BE2C (cell line): ENCODE data around the gene CCDC66.

Experiments
- DNase-seq: peaks from one replicate; pipeline ENCODE4 v3.0.0-alpha.2; 2020
- H3K27me3 ChIP-seq: fragments of 250-450 bp; sonication (Bioruptor Pico); 2 replicates; pipeline ENCODE4 v1.5.1; 2020; ENCODE audit warnings: mild to moderate bottlenecking
- H3K36me3 ChIP-seq: fragments of 250-450 bp; sonication (Bioruptor Pico); 2 replicates; pipeline ENCODE4 v1.5.1; 2020; ENCODE audit warnings: mild to moderate bottlenecking
- H3K4me1 ChIP-seq: fragments of 250-450 bp; sonication (Bioruptor Pico); 2 replicates; pipeline ENCODE4 v1.5.1; 2020
- H3K4me3 ChIP-seq: 2 replicates; pipeline ENCODE4 v1.5.1; 2011; ENCODE audit warnings: low read depth, low read length
- H3K9me3 ChIP-seq: fragments of 250-450 bp; sonication (Bioruptor Pico); 2 replicates; pipeline ENCODE4 v1.5.1; 2020
- TF ChIP-seq, protein P1 (sequence below): IDR thresholded peaks from 2 replicates; pipeline ENCODE4 v1.5.1; 2012; ENCODE audit warnings: mild to moderate bottlenecking, low read depth, low read length

The CCDC66 gene

DNA sequence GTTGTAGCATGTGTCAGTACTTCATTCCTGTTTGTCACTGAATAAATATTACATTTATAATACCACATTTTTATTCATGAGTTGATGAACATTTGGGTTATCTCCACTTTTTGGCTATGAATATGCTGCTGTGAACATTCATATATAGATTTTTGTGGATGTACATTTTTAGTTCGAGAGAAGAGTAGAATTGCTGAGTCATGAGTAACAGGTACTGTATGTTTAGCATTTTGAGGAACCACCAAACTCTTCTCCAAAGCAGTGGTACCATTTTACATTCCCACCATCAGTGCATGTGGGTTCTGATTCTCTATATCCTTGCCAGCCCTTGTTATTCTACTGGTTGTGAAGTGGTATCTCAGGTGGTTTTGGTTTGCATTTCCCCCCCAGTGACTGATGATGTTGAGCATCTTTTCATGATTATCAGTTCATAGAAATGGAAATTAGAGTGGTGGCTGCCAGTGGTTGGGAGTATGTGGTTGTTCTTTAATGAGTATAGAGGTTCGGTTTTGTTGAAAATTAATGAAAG lies 59.6 kb downstream of the CCDC66 start:
- TF ChIP-seq, protein P1, sequence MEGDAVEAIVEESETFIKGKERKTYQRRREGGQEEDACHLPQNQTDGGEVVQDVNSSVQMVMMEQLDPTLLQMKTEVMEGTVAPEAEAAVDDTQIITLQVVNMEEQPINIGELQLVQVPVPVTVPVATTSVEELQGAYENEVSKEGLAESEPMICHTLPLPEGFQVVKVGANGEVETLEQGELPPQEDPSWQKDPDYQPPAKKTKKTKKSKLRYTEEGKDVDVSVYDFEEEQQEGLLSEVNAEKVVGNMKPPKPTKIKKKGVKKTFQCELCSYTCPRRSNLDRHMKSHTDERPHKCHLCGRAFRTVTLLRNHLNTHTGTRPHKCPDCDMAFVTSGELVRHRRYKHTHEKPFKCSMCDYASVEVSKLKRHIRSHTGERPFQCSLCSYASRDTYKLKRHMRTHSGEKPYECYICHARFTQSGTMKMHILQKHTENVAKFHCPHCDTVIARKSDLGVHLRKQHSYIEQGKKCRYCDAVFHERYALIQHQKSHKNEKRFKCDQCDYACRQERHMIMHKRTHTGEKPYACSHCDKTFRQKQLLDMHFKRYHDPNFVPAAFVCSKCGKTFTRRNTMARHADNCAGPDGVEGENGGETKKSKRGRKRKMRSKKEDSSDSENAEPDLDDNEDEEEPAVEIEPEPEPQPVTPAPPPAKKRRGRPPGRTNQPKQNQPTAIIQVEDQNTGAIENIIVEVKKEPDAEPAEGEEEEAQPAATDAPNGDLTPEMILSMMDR: no peak
- Histone ChIP-seq H3K9me3 (no peaks in the 10 kb centered on the region), H3K4me3 (no peak overlapping the region), H3K27me3 (no peaks in the 10 kb centered on the region), H3K4me1 (no peaks in the 10 kb centered on the region), H3K36me3 (peaks cover 18% of the 10 kb centered on the region)
- no peak for DNase-seq

DNA sequence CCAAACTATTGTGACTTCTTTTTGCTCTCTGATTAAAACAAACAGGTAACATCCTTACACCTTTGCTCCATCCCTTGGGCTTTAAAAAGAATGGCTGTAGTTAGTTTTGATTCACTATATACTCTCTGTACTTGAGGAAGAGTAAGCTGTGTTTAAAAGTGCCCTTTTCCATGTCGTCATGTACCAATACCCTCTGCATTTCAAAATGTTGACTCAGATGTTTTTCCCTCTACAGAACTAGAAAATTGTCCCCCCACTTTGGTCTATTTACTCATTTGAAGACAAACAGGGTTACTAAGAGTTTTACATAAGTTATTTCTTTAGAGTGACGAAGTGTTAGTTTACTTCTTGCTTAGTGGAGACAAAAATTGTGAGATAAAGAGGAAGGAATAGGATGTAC lies 63.4 kb downstream of the CCDC66 start:
- no peaks in the 10 kb centered on the region for H3K27me3 ChIP-seq
- TF ChIP-seq, protein P1: no peak
- H3K36me3 ChIP-seq: peaks cover 23% of the 10 kb centered on the region
- H3K4me3 ChIP-seq: no peak overlapping the region
- no peak for DNase-seq
- H3K9me3 ChIP-seq: no peaks in the 10 kb centered on the region
- no peaks in the 10 kb centered on the region for H3K4me1 ChIP-seq

DNA sequence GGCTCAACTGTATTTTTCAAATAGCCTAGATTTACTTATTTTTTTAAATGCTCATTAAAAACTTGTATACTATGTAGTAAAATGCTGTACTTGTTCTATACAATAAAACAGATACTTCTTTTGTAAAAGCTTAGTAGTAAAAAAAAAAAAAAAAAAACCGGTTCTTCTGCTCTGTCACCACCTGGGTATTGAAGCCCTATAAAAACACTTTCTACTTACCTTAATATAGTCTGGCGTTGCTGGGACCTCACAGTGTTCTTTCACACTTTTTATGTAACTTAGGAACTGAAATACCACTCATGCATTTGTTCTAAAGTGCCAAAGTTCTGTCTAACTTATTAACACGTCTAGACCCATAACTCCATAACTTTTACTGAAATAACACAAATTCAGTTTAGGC lies 64.7 kb downstream of the CCDC66 start:
- H3K27me3 ChIP-seq: no peaks in the 10 kb centered on the region
- H3K9me3 ChIP-seq: no peaks in the 10 kb centered on the region
- TF ChIP-seq, protein P1: no peak
- no peaks in the 10 kb centered on the region for H3K4me1 ChIP-seq
- DNase-seq: no peak
- peaks cover 23% of the 10 kb centered on the region for H3K36me3 ChIP-seq
- no peak overlapping the region for H3K4me3 ChIP-seq

DNA sequence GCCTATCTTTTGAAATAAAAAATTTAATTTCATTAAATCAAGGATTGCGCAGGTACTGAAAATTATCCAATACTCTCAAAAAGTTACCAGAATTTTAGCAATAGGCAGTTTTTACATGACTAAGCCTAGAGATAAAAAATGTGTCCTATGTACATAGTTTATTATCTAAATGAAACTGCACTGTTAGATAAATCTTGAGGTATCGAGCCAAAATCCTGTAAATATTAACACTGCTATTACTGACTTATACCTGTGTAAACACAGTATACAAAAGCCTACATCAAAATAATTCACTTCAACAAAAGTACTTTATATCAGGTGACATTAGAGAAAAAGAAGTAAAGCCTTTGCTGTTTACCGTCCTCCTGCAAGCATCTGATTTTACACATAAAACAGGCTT lies 65.4 kb downstream of the CCDC66 start:
- Histone ChIP-seq H3K4me3 (no peak overlapping the region), H3K36me3 (peaks cover 19% of the 10 kb centered on the region), H3K27me3 (no peaks in the 10 kb centered on the region), H3K4me1 (no peaks in the 10 kb centered on the region), H3K9me3 (no peaks in the 10 kb centered on the region)
- TF ChIP-seq, protein P1: no peak
- DNase-seq: no peak

- TF ChIP-seq, protein P1: no peak
- no peaks in the 10 kb centered on the region for H3K27me3 ChIP-seq
- H3K4me3 ChIP-seq: no peak overlapping the region
- H3K9me3 ChIP-seq: no peaks in the 10 kb centered on the region
- DNase-seq: no peak
- no peaks in the 10 kb centered on the region for H3K4me1 ChIP-seq
- peaks cover 6% of the 10 kb centered on the region; the same call in 1 of the 2 replicates for H3K36me3 ChIP-seq
Observed at GRCh38 chr3:56624725-56625124, 67.8 kb downstream of the CCDC66 start.

- DNase-seq: no peak
- TF ChIP-seq, protein P1: no peak
Observed at GRCh38 chr3:56629047-56629446, 72.1 kb downstream of the CCDC66 start.

More at GRCh38 chr3:56629047-56629446, 72.1 kb downstream of the CCDC66 start:
- Histone ChIP-seq H3K4me3 (no peak overlapping the region), H3K4me1 (no peaks in the 10 kb centered on the region), H3K36me3 (peaks cover 2% of the 10 kb centered on the region; the same call in 1 of the 2 replicates), H3K9me3 (no peaks in the 10 kb centered on the region), H3K27me3 (no peaks in the 10 kb centered on the region)
